IMR-90 (cell line): ENCODE measurements around the gene COL4A2. TPM values are rescaled to one million over a fixed set of nuclear protein-coding genes. Genes with fewer than 3 reads are reported as not detected.
"Not testable (repeated sequence)": the region's sequence is repeated elsewhere in the genome, so short reads cannot be mapped to it uniquely, and the experiment has no call there.

Experiments used
- ATAC-seq: fragments of 200-7000 bp; cut with Tn5 transposase; 2 replicates; pipeline ENCODE4 v1.9.1; 2020; ENCODE audit warnings: low read depth, mild to moderate bottlenecking, moderate library complexity
- BruUV-seq: library from RNA; stranded (reverse); fragments of 400-500 nt; replicated peaks from 2 replicates; lab custom pipeline; 2021; lab: Mats Ljungman, UMichigan
- CTCF ChIA-PET: fragments of 300-600 bp; formaldehyde crosslinking; extraction: SDS; loops from one replicate; lab custom pipeline; 2021; ENCODE audit warnings: antibody characterized with exemption; lab: Yijun Ruan, JAX
- POLR2A ChIA-PET: fragments of 300-600 bp; sonication (Branson Sonifier 250); formaldehyde crosslinking; loops from one replicate; lab custom pipeline; 2022; ENCODE audit warnings: antibody characterized with exemption; ENCODE audit not compliant: unreplicated experiment; lab: Charles Lee
- DNase-seq: peaks from one replicate; pipeline ENCODE4 v3.0.0; 2013
- H2AFZ ChIP-seq: replicated peaks from 2 replicates; pipeline ENCODE3; 2013; ENCODE audit warnings: low read length, mild to moderate bottlenecking; ENCODE audit not compliant: poor library complexity
- H2AK5ac ChIP-seq: 2 replicates; pipeline ENCODE4 v1.6.1; 2013; ENCODE audit warnings: low read depth, low read length, inconsistent platforms
- H2AK9ac ChIP-seq: replicated peaks from 2 replicates; pipeline ENCODE3; 2013; ENCODE audit warnings: mild to moderate bottlenecking, low read depth, low read length, moderate library complexity; ENCODE audit not compliant: poor library complexity
- H2BK120ac ChIP-seq: 2 replicates; pipeline ENCODE4 v1.6.1; 2013; ENCODE audit warnings: low read depth, low read length, inconsistent platforms
- H2BK15ac ChIP-seq: 3 replicates; pipeline ENCODE4 v1.6.1; 2013; ENCODE audit warnings: low read depth, low read length, inconsistent platforms
- H2BK20ac ChIP-seq: 2 replicates; pipeline ENCODE4 v1.6.1; 2013; ENCODE audit warnings: low read depth, mild to moderate bottlenecking, inconsistent platforms, low read length, moderate library complexity
- H2BK5ac ChIP-seq: 2 replicates; pipeline ENCODE4 v1.6.1; 2013; ENCODE audit warnings: mild to moderate bottlenecking, low read depth, low read length, inconsistent platforms; ENCODE audit not compliant: poor library complexity, severe bottlenecking
- H3K14ac ChIP-seq: replicated peaks from 2 replicates; pipeline ENCODE4 v1.6.1; 2013; ENCODE audit warnings: low read depth, low read length, inconsistent platforms
- H3K18ac ChIP-seq: 2 replicates; pipeline ENCODE4 v1.6.1; 2013; ENCODE audit warnings: low read depth, low read length, control low read depth
- H3K23ac ChIP-seq: 2 replicates; pipeline ENCODE4 v1.6.1; 2013; ENCODE audit warnings: low read depth, low read length, inconsistent platforms
- H3K27ac ChIP-seq: 2 replicates; pipeline ENCODE4 v1.5.1; 2013; ENCODE audit warnings: mild to moderate bottlenecking, control low read depth, low read length; ENCODE audit not compliant: insufficient read depth
- H3K27me3 ChIP-seq: 2 replicates; pipeline ENCODE4 v1.6.1; 2013; ENCODE audit warnings: low read length; ENCODE audit not compliant: control insufficient read depth, insufficient read depth
- H3K36me3 ChIP-seq: 2 replicates; pipeline ENCODE4 v1.6.1; 2013; ENCODE audit warnings: low read length, mixed read lengths; ENCODE audit not compliant: control insufficient read depth, insufficient read depth
- H3K4ac ChIP-seq: 2 replicates; pipeline ENCODE4 v1.6.1; 2013; ENCODE audit warnings: low read depth, low read length, inconsistent platforms
- H3K4me1 ChIP-seq: 2 replicates; pipeline ENCODE4 v1.6.1; 2013; ENCODE audit warnings: low read length, mixed read lengths; ENCODE audit not compliant: control insufficient read depth, insufficient read depth
- H3K4me2 ChIP-seq: 2 replicates; pipeline ENCODE4 v1.6.1; 2013; ENCODE audit warnings: low read depth, mild to moderate bottlenecking, control low read depth, low read length, moderate library complexity
- H3K4me3 ChIP-seq: 2 replicates; pipeline ENCODE4 v1.5.1; 2013; ENCODE audit warnings: low read depth, mild to moderate bottlenecking, control low read depth, low read length, moderate library complexity; ENCODE audit not compliant: insufficient read depth
- H3K56ac ChIP-seq: 2 replicates; pipeline ENCODE4 v1.6.1; 2013; ENCODE audit warnings: low read length, inconsistent platforms; ENCODE audit not compliant: insufficient read depth; ENCODE audit errors: extremely low read depth
- H3K79me1 ChIP-seq, 2 experiments: 2 replicates each; pipeline ENCODE4 v1.6.1; 2013; ENCODE audit warnings: low read length in 2 of 2, inconsistent platforms in 1 of 2, low read depth in 1 of 2
- H3K9ac ChIP-seq: 2 replicates; pipeline ENCODE4 v1.6.1; 2013; ENCODE audit warnings: low read depth, low read length, control low read depth
- H3K9me1 ChIP-seq: 2 replicates; pipeline ENCODE4 v1.6.1; 2013; ENCODE audit warnings: low read length, inconsistent platforms; ENCODE audit not compliant: insufficient read depth
- H3K9me3 ChIP-seq: 2 replicates; pipeline ENCODE4 v1.6.1; 2013; ENCODE audit warnings: low read length; ENCODE audit not compliant: control insufficient read depth, insufficient read depth
- H4K20me1 ChIP-seq: 2 replicates; pipeline ENCODE4 v1.6.1; 2013; ENCODE audit warnings: low read length, inconsistent platforms; ENCODE audit not compliant: insufficient read depth
- H4K5ac ChIP-seq: 2 replicates; pipeline ENCODE4 v1.6.1; 2013; ENCODE audit warnings: mild to moderate bottlenecking, low read depth, low read length, control low read depth
- H4K8ac ChIP-seq, 2 experiments: 2 replicates each; pipeline ENCODE4 v1.6.1; 2013; ENCODE audit warnings: low read depth in 2 of 2, low read length in 2 of 2, control low read depth in 1 of 2, inconsistent platforms in 1 of 2
- H4K91ac ChIP-seq: 2 replicates; pipeline ENCODE4 v1.6.1; 2013; ENCODE audit warnings: low read depth, low read length, inconsistent platforms; ENCODE audit not compliant: insufficient read depth
- CEBPB ChIP-seq: IDR thresholded peaks from 2 replicates; pipeline ENCODE4 v1.6.1; 2012; ENCODE audit warnings: low read depth, low read length, improper control_type of control experiment
- CHD1 ChIP-seq: IDR thresholded peaks from 2 replicates; pipeline ENCODE4 v1.6.1; 2012; ENCODE audit warnings: low read depth, low read length, improper control_type of control experiment
- CTCF ChIP-seq: conservative IDR thresholded peaks from 2 replicates; pipeline ENCODE4 v1.5.1; 2012; ENCODE audit warnings: mild to moderate bottlenecking, low read depth, low read length, improper control_type of control experiment
- MAZ ChIP-seq: IDR thresholded peaks from 2 replicates; pipeline ENCODE4 v1.6.1; 2012; ENCODE audit warnings: low read depth, mild to moderate bottlenecking, low read length, improper control_type of control experiment, moderate library complexity, borderline replicate concordance
- MXI1 ChIP-seq: IDR thresholded peaks from 2 replicates; pipeline ENCODE4 v1.6.1; 2012; ENCODE audit warnings: low read depth, mild to moderate bottlenecking, low read length, moderate library complexity, borderline replicate concordance
- RFX5 ChIP-seq: IDR thresholded peaks from 2 replicates; pipeline ENCODE4 v1.8.0; 2012; ENCODE audit warnings: low read depth, mild to moderate bottlenecking, low read length, moderate library complexity
- WGBS, 2 experiments: methylation state at CpG; one replicate each; pipeline versions ENCODE4 v1.1.5 to v1.1.7; 2013; ENCODE audit warnings: missing lambda C conversion rate in 2 of 2; ENCODE audit not compliant: insufficient read length in 1 of 2; ENCODE audit errors: extremely low coverage in 2 of 2; 5-methylcytosine and 5-hydroxymethylcytosine counted together
- dilution Hi-C: fragments of 300-500 bp; cut with HindIII; formaldehyde crosslinking; loops from one replicate; pipeline ENCODE4 v1.14.3; 2018; ENCODE audit warnings: low sequenced_read_pairs; ENCODE audit not compliant: unreplicated experiment
- in situ Hi-C: fragments of 300-500 bp; cut with MboI; formaldehyde crosslinking; loops from 3 replicates; pipeline ENCODE4 v1.14.3; 2019; ENCODE audit warnings: low sequenced_read_pairs, inconsistent platforms, mixed read lengths
- intact Hi-C: fragments of 100-400 bp; cut with micrococcal nuclease; formaldehyde crosslinking; loops from 2 replicates; pipeline ENCODE4 v1.10.0; 2022
- polyA plus RNA-seq, 3 experiments: library from polyadenylated mRNA; depleted of rRNA; stranded (reverse); fragments of >200 nt; gene quantifications; 2 replicates each; pipeline ENCODE4 v1.2.3, GENCODE V29; 2012; ENCODE audit warnings: low replicate concordance in 1 of 3
- total RNA-seq: library from RNA; depleted of rRNA; stranded (reverse); fragments of >200 nt; gene quantifications from 2 replicates; pipeline ENCODE4 v1.2.3, GENCODE V29; 2012

COL4A2 gene
- total and polyA plus RNA-seq, 2 of the 4 experiments (the other 2 are of a cell fraction), result 90.7 to 457 TPM

DNA sequence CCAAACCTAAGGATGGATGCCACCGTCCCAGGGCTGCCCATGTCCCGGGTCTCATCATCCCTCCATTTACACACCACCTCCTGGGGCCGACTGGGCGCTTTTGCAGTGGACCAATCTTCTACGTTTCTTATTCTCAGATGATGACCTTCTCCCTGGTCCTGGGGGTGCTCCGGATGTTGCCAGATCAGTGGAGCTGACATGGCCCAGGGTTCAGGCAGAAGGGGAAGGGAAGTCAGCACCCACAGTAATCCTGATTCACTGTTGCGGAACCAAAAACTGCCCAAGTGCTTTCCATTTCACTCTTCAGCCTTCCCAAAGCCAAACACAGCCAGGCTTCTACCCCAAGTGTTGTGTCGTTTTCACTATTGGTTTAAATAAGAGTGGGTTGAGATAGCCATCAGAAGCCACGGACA lies 224.6 kb downstream of the COL4A2 start:
- dilution Hi-C loops, result no loop called here
- no peak overlapping the region for H2BK120ac ChIP-seq
- no peak overlapping the region for H2AK5ac ChIP-seq
- no peak overlapping the region for H4K91ac ChIP-seq
- no peak overlapping the region for H2AFZ ChIP-seq
- no peak overlapping the region for H3K9ac ChIP-seq
- no peak overlapping the region for H3K27ac ChIP-seq
- no peak overlapping the region for H3K18ac ChIP-seq
- H4K8ac ChIP-seq, result no peak overlapping the region
- no TSS peak for BruUV-seq
- intact Hi-C loops, result no loop called here
- H3K9me3 ChIP-seq, result no peaks in the 10 kb centered on the region
- no peak overlapping the region for H3K23ac ChIP-seq
- TF ChIP-seq CHD1 (no peak), RFX5 (no peak), MXI1 (no peak), CEBPB (no peak), MAZ (no peak), CTCF (no peak)
- H3K4me2 ChIP-seq, result no peak overlapping the region
- no peaks in the 10 kb centered on the region for H3K27me3 ChIP-seq
- H2BK20ac ChIP-seq, result no peak overlapping the region
- no peak overlapping the region for H3K56ac ChIP-seq
- H2BK5ac ChIP-seq, result no peak overlapping the region
- no peaks in the 10 kb centered on the region for H3K36me3 ChIP-seq
- H2BK15ac ChIP-seq, result no peak overlapping the region
- H4K20me1 ChIP-seq, result no peaks in the 10 kb centered on the region; the same call in 1 of the 2 replicates
- no peak overlapping the region for H2AK9ac ChIP-seq
- H4K5ac ChIP-seq, result no peak overlapping the region
- 93% methylated on average over 3 of the region's 9 CpGs; no CpG with 5 or more reads in 1 of the 2 experiments for WGBS, 2 experiments
- peaks cover 0 to 7% of the 10 kb centered on the region in 2 experiments; a peak in 1 of 4 replicates for H3K79me1 ChIP-seq
- no peak overlapping the region for H3K14ac ChIP-seq
- ATAC-seq (no peak), DNase-seq (no peak)
- ChIA-PET POLR2A (no interaction called here), CTCF (no interaction called here)
- no peaks in the 10 kb centered on the region; the same call in 1 of the 2 replicates for H3K4me1 ChIP-seq
- peaks cover 7% of the 10 kb centered on the region; the same call in 1 of the 2 replicates for H3K9me1 ChIP-seq
- no peak overlapping the region for H3K4me3 ChIP-seq
- in situ Hi-C loops, result no loop called here
- no peak overlapping the region for H3K4ac ChIP-seq

GRCh38 chr13:110532258-110532657 lies 225.2 kb downstream of the COL4A2 start:
- H3K4me2 ChIP-seq, H2AK9ac ChIP-seq, CTCF ChIA-PET, H2BK5ac ChIP-seq, H3K27me3 ChIP-seq, H2AFZ ChIP-seq, H2BK120ac ChIP-seq, H3K4ac ChIP-seq, DNase-seq, H3K36me3 ChIP-seq, H3K9me1 ChIP-seq, H2BK20ac ChIP-seq, H3K79me1 ChIP-seq, H3K23ac ChIP-seq, ATAC-seq, H3K9me3 ChIP-seq, BruUV-seq, H3K56ac ChIP-seq, dilution Hi-C loops, H3K27ac ChIP-seq, H2AK5ac ChIP-seq, in situ Hi-C loops, H4K20me1 ChIP-seq, H4K8ac ChIP-seq, H3K14ac ChIP-seq, H3K4me3 ChIP-seq, H3K4me1 ChIP-seq, H4K91ac ChIP-seq, intact Hi-C loops, H3K18ac ChIP-seq, H3K9ac ChIP-seq, POLR2A ChIA-PET, H4K5ac ChIP-seq, H2BK15ac ChIP-seq: not testable (repeated sequence)
- 80% methylated on average over 1 of the region's 2 CpGs; no CpG with 5 or more reads in 1 of the 2 experiments for WGBS, 2 experiments
